Left forelimb (tissue), 1 donor: Measurements from ENCODE around the gene TRIM52.
"Not testable (repeated sequence)": the region's sequence is repeated elsewhere in the genome, so short reads cannot be mapped to it uniquely, and the experiment has no call there.

ENCODE experiments used
- DNase-seq: peaks from one replicate; pipeline ENCODE4 v3.0.0-alpha.2; 2018; ENCODE audit warnings: low spot score

Gene TRIM52

DNA sequence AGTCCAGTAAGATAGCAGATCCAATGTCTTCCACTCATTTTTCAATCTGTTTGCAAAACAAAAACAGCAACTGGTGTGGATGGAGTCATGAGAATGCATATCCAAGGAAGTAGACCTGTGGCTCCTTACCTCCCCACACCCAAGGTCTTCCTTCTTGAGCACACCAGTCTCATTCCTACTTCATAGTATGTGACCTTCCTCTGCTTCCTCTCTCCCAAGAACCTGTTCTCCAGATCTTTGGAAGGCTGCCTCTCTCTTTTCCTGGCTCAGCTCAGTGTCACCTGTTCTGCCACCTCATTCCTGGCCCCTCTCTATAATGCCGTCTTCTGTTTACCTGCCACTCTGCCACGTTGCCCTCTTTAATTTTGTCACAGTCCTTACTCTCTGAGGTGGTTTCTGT, 48.0 kb downstream of the TRIM52 start:
- DNase-seq: no peak

GRCh38 chr5:181212080-181212479, 48.9 kb downstream of the TRIM52 start:
- DNase-seq: no peak

DNA sequence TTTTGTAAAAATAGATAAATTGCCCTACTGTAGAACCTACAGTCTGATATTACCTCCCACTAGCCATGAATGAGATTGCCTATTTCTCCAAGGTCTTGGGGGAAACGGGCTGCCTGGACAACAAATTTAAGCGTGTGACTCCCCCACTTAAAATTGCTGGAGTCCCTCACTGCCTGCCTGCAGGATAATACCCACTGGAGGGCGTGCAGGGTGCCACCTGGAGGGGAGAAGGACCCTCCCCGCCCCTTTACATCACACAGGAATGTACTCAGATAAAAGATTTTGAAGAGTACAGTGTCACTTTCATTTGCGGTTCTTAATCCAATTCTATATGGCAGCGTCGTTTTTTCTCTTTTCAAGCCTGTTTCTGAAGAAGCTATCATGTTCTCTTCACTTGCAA, 49.7 kb downstream of the TRIM52 start:
- no peak for DNase-seq

- not testable (repeated sequence) for DNase-seq
Observed at GRCh38 chr5:181210698-181211097, 50.2 kb downstream of the TRIM52 start.

GRCh38 chr5:181210148-181210547, 50.8 kb downstream of the TRIM52 start:
- DNase-seq: not testable (repeated sequence)

DNA sequence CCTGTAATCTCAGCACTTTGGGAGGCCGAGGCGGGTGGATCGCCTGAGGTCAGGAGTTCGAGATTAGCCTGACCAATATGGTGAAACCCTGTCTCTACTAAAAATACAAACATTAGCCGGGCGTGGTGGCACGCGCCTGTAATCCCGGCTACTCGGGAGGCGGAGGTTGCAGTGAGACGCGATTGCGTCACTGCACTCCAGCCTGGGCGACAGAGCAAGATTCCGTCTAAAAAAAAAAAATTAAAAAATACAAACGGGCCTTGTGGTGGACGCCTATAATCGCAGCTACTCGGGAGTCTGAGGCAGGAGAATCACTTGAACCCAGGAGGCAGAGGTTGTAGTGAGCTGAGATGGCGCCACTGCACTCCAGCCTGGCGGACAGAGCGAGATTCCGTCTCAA, 51.9 kb downstream of the TRIM52 start:
- DNase-seq: not testable (repeated sequence)

GRCh38 chr5:181207960-181208253, 53.0 kb downstream of the TRIM52 start:
- DNase-seq: no peak

DNA sequence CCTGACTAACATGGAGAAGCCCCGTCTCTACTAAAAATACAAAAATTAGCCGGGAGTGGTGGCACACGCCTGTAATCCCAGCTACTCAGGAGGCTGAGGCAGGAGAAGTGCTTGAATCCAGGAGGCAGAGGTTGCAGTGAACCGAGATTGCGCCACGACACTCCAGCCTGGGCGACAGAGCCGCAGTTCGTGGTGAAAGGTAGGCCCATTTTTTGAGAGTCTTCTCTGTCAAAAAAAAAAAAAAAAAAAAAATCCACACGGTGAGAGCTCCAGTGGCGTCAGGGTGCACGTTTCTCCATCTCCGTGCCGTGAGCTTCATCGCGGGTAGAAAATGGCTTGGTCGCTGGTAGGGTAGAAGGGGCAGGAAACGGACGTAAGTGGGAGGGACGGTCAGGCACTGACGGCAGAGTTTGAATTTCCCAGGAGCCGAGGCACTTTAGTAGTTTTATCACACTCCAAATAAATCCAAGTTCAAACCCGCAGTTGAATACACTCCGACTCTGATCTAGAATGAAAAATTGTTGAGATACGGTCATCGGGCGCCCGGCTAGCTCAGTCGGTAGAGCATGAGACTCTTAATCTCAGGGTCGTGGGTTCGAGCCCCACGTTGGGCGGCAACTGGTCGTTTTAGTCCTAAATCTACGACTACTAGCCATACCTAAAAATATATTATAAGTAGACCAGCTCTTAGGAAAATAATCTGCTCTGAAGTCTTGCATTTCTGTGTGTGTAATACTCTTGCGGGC, 53.6 kb downstream of the TRIM52 start:
- peak; percentile 84 for DNase-seq

DNA sequence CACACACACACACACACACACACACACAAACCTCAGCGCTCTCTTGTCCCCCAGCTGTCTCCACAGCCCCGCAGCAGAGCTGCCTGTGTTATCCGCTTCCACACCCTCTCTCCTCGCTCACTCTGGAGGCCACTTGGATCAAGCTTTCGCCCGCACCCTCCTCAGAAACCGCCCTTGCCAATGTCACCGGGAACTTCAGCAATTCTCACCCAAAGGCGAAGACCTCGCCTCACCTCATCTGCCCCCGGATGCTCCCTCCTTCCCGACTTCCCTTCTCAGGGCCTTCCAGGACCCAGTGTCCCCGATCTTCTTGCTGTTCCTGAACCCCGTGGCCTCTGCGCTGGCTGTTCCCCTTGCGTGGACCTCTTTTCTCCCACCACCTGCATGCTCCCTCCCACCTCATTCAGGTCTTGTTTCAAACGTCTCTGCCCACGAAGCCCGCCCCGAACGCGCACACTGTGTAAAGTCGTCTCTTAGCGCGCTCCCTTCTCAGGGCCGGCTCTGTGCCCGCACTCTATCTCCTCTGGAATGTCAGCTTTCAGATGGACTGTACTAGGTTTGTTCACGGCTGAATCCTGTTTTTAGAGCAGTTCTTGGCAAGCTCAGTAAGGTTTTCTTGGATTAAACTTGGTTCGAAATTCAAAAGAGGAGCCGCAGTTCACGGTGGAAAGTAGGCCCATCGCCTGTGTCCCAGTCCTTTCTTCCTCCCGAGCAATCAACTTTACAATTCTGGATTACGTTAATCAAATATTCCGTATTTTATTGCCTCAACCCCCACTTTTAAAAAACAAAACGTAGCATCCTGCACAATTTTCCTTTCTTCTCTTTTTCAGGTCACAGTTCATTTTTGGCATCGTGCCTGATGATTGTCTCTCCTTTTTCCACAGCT, 54.9 kb downstream of the TRIM52 start:
- no peak for DNase-seq
